Thyroid gland (tissue), 4 donors: ENCODE data around the gene GPR35.

Experiments used
- POLR2A ChIP-seq, 2 donors: fragments of 450-650 bp; IDR thresholded peaks; one replicate each; pipeline ENCODE4 v1.6.1; 2017; ENCODE audit warnings: antibody characterized with exemption in 2 of 2, mild to moderate bottlenecking in 2 of 2, moderate library complexity in 1 of 2
- TF ChIP-seq, protein P1 (sequence below), 6 experiments: fragments of 200-600 bp in 3 of 6; fragments of 450-650 bp in 3 of 6; sonication (generic) in 3 of 6; IDR thresholded peaks; one replicate each; pipeline ENCODE4 v1.5.1; 2016 to 2019; ENCODE audit warnings: antibody characterized with exemption in 6 of 6, mild to moderate bottlenecking in 2 of 6, inconsistent platforms in 1 of 6, moderate library complexity in 1 of 6

DNA sequence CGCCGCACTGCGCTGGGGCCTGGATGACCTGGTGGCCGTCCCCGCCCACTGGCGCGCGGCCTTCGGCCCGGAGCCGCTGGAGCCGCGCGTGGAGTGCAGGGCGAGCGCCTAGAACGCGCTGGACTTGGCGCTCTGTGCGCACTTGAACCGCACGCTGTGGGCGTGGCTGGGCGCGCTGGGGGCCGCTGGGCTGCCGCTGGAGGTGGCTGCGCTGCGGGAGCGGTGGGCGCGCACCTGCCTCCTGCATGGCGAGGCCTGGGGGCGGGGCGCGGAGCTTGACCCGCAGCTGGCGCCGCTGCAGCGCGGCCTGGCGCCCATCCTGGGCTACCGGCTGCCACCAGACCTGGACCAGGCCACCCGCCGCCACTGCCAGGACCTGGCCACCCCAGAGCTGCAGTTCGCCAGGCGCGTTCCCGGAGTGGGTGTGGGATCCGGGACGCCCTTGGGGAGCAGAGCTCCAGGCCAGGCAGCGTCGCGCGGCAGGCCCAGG, 47.5 kb downstream of the GPR35 start:
- TF ChIP-seq, protein P1, sequence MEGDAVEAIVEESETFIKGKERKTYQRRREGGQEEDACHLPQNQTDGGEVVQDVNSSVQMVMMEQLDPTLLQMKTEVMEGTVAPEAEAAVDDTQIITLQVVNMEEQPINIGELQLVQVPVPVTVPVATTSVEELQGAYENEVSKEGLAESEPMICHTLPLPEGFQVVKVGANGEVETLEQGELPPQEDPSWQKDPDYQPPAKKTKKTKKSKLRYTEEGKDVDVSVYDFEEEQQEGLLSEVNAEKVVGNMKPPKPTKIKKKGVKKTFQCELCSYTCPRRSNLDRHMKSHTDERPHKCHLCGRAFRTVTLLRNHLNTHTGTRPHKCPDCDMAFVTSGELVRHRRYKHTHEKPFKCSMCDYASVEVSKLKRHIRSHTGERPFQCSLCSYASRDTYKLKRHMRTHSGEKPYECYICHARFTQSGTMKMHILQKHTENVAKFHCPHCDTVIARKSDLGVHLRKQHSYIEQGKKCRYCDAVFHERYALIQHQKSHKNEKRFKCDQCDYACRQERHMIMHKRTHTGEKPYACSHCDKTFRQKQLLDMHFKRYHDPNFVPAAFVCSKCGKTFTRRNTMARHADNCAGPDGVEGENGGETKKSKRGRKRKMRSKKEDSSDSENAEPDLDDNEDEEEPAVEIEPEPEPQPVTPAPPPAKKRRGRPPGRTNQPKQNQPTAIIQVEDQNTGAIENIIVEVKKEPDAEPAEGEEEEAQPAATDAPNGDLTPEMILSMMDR (IDR thresholded peaks at IDR 0.05): no peak
- no peak for TF ChIP-seq POLR2A (IDR thresholded peaks at IDR 0.05)
